GM12891 (cell line): ENCODE measurements around the gene FUT4.

ENCODE experiments used
- PAX5 ChIP-seq: IDR thresholded peaks from 2 replicates; pipeline ENCODE4 v1.6.1; 2011; ENCODE audit warnings: low read length, moderate library complexity, mild to moderate bottlenecking; ENCODE audit not compliant: insufficient read depth, severe bottlenecking
- POLR2A ChIP-seq: IDR thresholded peaks from 2 replicates; pipeline ENCODE4 v1.6.1; 2011; ENCODE audit warnings: low read depth, low read length, control low read depth
- POLR2AphosphoS5 ChIP-seq: IDR thresholded peaks from 2 replicates; pipeline ENCODE4 v1.6.1; 2011; ENCODE audit warnings: low read depth, low read length, control low read depth
- SPI1 ChIP-seq: IDR thresholded peaks from 2 replicates; pipeline ENCODE4 v1.6.1; 2011; ENCODE audit warnings: low read depth, low read length, control low read depth
- TAF1 ChIP-seq: IDR thresholded peaks from 2 replicates; pipeline ENCODE4 v1.6.1; 2011; ENCODE audit warnings: low read depth, low read length, control low read depth

DNA sequence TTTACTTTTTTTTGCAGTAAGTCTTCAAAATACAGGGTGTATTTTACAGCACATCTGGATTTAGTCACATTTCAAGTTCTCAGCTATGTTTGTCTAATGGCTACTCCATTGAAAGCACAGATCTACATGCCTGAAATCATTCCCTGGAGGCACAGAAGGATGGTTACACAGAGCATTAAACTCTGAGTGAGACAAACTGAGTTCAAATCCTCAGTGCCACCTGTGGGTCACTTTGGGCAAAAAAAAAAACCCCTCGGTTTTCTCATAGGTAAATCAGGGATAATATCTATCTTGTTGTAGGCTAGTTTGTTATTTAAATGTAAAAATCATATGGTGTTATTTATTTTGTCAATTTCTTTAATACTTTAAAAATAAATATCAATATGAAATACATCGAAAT lies 42.2 kb upstream of the FUT4 start:
- no peak for TF ChIP-seq POLR2A
- no peak for TF ChIP-seq POLR2AphosphoS5
- TF ChIP-seq TAF1: no peak
- no peak for TF ChIP-seq SPI1
- no peak for TF ChIP-seq PAX5
